GM10266 (cell line): Measurements from ENCODE around the gene REPIN1.

Source experiments
- DNase-seq: peaks from one replicate; pipeline ENCODE4 v3.0.0; 2012; ENCODE audit errors: extremely low spot score
- TF ChIP-seq, protein P1 (sequence below): IDR thresholded peaks from 2 replicates; pipeline ENCODE4 v1.5.1; 2012; ENCODE audit warnings: mild to moderate bottlenecking, low read depth; ENCODE audit not compliant: control insufficient read depth, insufficient read depth; ENCODE audit errors: missing control alignments

REPIN1 gene

GRCh38 chr7:150400788-150401423, 32.3 kb downstream of the REPIN1 start:
- no peak for DNase-seq
- TF ChIP-seq, protein P1, sequence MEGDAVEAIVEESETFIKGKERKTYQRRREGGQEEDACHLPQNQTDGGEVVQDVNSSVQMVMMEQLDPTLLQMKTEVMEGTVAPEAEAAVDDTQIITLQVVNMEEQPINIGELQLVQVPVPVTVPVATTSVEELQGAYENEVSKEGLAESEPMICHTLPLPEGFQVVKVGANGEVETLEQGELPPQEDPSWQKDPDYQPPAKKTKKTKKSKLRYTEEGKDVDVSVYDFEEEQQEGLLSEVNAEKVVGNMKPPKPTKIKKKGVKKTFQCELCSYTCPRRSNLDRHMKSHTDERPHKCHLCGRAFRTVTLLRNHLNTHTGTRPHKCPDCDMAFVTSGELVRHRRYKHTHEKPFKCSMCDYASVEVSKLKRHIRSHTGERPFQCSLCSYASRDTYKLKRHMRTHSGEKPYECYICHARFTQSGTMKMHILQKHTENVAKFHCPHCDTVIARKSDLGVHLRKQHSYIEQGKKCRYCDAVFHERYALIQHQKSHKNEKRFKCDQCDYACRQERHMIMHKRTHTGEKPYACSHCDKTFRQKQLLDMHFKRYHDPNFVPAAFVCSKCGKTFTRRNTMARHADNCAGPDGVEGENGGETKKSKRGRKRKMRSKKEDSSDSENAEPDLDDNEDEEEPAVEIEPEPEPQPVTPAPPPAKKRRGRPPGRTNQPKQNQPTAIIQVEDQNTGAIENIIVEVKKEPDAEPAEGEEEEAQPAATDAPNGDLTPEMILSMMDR: no peak

- TF ChIP-seq, protein P1: no peak
- DNase-seq: no peak
Measured at GRCh38 chr7:150401424-150401790, 32.8 kb downstream of the REPIN1 start.

DNA sequence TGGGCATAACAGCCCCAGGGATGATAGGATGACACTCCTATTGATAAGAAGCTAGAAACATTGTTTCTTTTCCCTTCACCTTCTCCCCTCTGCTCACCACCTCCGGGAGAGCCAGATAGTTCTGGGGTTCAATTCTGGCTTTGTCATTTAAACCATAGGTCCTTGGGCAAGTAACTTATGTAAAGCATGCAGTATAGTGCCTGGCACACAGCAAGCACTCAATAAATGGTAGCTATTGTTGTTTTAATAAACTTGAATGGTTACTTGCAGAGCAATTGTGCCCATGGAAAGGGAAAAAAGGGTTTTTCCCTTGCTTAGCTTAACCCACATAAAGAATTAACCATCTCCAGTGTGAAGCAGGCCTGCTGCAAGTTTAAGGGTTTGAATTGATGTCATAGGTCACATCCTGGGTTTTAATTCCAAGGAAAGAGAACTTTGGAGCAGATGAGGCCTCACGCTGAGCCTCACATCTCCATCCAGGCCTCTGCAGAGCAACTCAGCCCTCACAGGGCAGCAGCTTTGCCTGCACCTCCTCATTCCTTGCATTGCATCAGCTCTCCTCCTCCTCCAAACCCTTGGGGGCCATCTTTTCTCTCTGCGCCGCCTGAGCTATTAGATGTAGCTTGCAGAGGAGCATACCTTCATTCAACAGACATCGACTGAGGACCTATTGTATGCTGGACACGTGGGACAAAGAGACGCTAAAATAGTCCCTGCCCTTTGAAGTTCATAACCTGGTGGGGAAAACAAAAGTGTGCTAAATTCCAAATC, 33.4 kb downstream of the REPIN1 start:
- DNase-seq: no peak
- TF ChIP-seq, protein P1: no peak

DNA sequence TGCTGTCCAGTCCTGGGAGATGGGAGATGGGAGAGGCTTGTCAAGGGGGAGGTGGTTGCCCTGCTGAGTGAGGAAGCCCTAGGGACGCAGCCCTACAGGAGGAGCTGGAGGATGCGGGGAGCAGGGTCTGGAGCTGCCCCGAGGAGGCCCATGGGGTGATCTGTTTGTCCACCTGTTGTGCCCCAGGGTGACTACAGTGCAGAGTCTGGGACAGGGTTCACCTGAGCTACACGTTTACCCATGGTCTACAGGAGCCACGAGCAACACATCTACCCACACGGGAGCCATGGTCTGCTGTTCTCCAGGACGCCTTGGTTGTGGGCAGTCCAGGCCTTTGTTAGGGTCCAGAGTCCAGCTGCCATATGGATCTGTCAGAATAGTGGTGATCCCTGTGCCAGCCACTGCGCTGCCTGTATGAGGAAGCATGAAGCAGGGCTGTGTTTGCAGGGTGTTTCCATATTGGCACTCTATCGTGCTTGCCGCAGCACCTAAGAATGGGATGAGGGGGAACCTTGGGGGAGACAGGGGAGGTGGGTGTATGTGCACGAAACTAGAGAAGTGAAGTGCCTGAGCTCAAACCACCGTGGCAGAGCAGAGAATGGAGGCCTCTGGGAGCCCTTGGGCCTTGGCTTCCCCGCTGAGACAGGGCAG, 34.2 kb downstream of the REPIN1 start:
- TF ChIP-seq, protein P1: no peak
- DNase-seq: no peak

DNA sequence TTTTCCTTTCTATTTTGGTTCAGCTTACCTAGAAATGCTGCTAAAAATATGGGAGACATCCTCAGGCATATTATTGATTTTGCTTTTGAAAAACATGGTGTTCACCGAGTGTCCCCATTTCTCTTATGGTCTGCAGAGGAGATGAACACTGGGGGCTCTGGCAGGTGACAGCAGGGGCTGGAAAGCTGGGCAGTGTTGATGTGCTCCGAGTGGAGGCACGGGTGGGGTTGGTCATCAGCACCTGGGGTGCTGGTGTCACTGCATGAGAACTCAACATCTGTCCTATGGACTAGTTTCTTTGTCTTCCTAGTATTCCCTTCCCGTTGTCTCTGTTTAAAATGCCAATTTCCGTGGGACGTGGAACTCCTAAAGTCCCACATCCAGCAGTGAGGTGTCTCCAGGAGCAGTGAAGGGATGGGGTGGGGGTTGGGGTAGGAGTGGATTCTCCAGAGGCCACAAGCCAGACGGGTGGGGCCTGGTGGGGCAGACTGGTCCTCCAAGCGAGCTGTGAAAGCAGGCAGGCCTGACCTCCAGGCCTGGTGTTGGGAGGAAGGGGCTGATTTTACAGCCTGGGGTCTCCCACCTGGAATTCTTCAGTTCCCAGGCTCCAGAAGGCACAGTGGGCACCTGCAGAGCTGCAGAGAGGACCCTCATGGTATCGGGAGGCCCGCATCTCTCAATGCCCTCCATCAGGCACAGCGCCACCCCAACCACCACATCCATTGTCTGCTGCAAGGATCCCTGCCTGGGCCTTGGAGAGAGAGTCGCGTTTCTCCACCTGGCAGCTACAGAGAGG, 35.0 kb downstream of the REPIN1 start:
- TF ChIP-seq, protein P1: no peak

GRCh38 chr7:150404172-150404804, 35.7 kb downstream of the REPIN1 start:
- TF ChIP-seq, protein P1: no peak
- no peak for DNase-seq

More for the DNA sequence above, 35.0 kb downstream of the REPIN1 start:
- DNase-seq: no peak
